ENCODE data around the gene DYNC2H1.

DYNC2H1 gene

GRCh38 chr11:103471546-103471945, 362.3 kb downstream of the DYNC2H1 start:
- no peaks in the 10 kb centered on the region for H3K27me3 ChIP-seq (ENCODE audit: insufficient read depth, low read length)
- no peaks in the 10 kb centered on the region for H3K9me3 ChIP-seq (ENCODE audit: insufficient read depth, low read depth, low read length)
- H3K36me3 ChIP-seq (ENCODE audit: insufficient read depth, low read depth, low read length) = no peaks in the 10 kb centered on the region
- H3K9ac ChIP-seq (ENCODE audit: low read depth, low read length) = no peak overlapping the region
- no peak overlapping the region for H3K27ac ChIP-seq (ENCODE audit: low read length)
- peaks cover 3% of the 10 kb centered on the region; the same call in 1 of the 2 replicates for H3K4me1 ChIP-seq (ENCODE audit: insufficient read depth, low read length)
- H3K4me3 ChIP-seq (ENCODE audit: low read length) = no peak overlapping the region

- H3K9me3 ChIP-seq (ENCODE audit: insufficient read depth, low read depth, low read length) = no peaks in the 10 kb centered on the region
- peaks cover 3% of the 10 kb centered on the region; the same call in 1 of the 2 replicates for H3K4me1 ChIP-seq (ENCODE audit: insufficient read depth, low read length)
- H3K4me3 ChIP-seq (ENCODE audit: low read length) = no peak overlapping the region
- no peak overlapping the region for H3K27ac ChIP-seq (ENCODE audit: low read length)
- H3K36me3 ChIP-seq (ENCODE audit: insufficient read depth, low read depth, low read length) = no peaks in the 10 kb centered on the region
- H3K27me3 ChIP-seq (ENCODE audit: insufficient read depth, low read length) = no peaks in the 10 kb centered on the region
- no peak overlapping the region for H3K9ac ChIP-seq (ENCODE audit: low read depth, low read length)
These were observed 367.6 kb downstream of the DYNC2H1 start for GRCh38 chr11:103476874-103477273.

- H3K4me1 ChIP-seq (ENCODE audit: insufficient read depth, low read length) = peaks cover 3% of the 10 kb centered on the region; the same call in 1 of the 2 replicates
- no peaks in the 10 kb centered on the region for H3K27me3 ChIP-seq (ENCODE audit: insufficient read depth, low read length)
- no peak overlapping the region for H3K4me3 ChIP-seq (ENCODE audit: low read length)
- H3K27ac ChIP-seq (ENCODE audit: low read length) = no peak overlapping the region
- H3K9me3 ChIP-seq (ENCODE audit: insufficient read depth, low read depth, low read length) = no peaks in the 10 kb centered on the region
- H3K36me3 ChIP-seq (ENCODE audit: insufficient read depth, low read depth, low read length) = no peaks in the 10 kb centered on the region
- H3K9ac ChIP-seq (ENCODE audit: low read depth, low read length) = no peak overlapping the region
These were observed 371.2 kb downstream of the DYNC2H1 start for GRCh38 chr11:103480421-103480820.

DNA sequence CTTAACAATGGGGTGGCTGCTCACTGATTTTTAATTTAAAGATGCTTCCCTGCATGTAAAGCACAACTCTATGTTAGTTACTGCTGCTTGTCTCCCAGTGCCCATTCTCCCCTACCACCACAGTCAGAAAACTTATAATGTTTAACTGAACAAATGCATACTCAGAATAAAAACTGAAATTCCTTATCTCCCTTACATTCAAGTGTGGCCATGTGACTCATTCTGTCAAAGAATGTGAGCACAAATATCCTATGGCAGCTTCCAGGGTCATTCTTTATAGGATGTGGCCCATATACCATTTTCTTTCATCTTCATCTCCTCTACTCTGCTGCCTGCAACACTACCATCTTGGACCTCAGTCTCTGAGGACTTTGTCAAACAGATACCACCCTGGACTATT, 374.8 kb downstream of the DYNC2H1 start:
- Histone ChIP-seq H3K4me1 (ENCODE audit: insufficient read depth, low read length) (no peaks in the 10 kb centered on the region; the same call in 1 of the 2 replicates), H3K9ac (ENCODE audit: low read depth, low read length) (no peak overlapping the region), H3K27ac (ENCODE audit: low read length) (no peak overlapping the region), H3K9me3 (ENCODE audit: insufficient read depth, low read depth, low read length) (no peaks in the 10 kb centered on the region), H3K27me3 (ENCODE audit: insufficient read depth, low read length) (no peaks in the 10 kb centered on the region), H3K36me3 (ENCODE audit: insufficient read depth, low read depth, low read length) (no peaks in the 10 kb centered on the region), H3K4me3 (ENCODE audit: low read length) (no peak overlapping the region)

GRCh38 chr11:103484545-103484944, 375.3 kb downstream of the DYNC2H1 start:
- H3K27me3 ChIP-seq (ENCODE audit: insufficient read depth, low read length) = no peaks in the 10 kb centered on the region
- H3K9ac ChIP-seq (ENCODE audit: low read depth, low read length) = no peak overlapping the region
- no peak overlapping the region for H3K4me3 ChIP-seq (ENCODE audit: low read length)
- H3K4me1 ChIP-seq (ENCODE audit: insufficient read depth, low read length) = no peaks in the 10 kb centered on the region; the same call in 1 of the 2 replicates
- no peak overlapping the region for H3K27ac ChIP-seq (ENCODE audit: low read length)
- H3K36me3 ChIP-seq (ENCODE audit: insufficient read depth, low read depth, low read length) = no peaks in the 10 kb centered on the region
- no peaks in the 10 kb centered on the region for H3K9me3 ChIP-seq (ENCODE audit: insufficient read depth, low read depth, low read length)

DNA sequence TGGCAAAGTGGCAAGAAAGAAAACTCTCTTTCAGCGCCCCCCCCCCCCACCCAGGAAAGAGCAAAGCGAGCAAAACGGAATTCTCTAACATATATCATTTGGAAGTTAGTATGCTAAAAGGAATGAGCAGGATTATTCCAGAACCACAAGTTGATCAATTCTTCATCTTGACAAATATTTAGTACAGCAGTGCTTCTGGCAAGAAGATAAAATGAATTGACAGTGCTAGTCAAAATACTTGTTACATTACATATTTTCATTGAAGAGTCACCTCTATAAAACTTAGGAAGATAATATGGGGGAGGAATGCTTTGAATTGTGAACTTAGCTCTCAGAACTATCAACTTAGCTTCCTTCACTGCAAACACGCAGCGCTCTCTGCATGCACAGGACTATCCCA, 377.4 kb downstream of the DYNC2H1 start:
- no peak overlapping the region for H3K27ac ChIP-seq (ENCODE audit: low read length)
- H3K36me3 ChIP-seq (ENCODE audit: insufficient read depth, low read depth, low read length) = no peaks in the 10 kb centered on the region
- peaks cover 3% of the 10 kb centered on the region; the same call in 1 of the 2 replicates for H3K4me1 ChIP-seq (ENCODE audit: insufficient read depth, low read length)
- no peaks in the 10 kb centered on the region for H3K27me3 ChIP-seq (ENCODE audit: insufficient read depth, low read length)
- H3K9ac ChIP-seq (ENCODE audit: low read depth, low read length) = no peak overlapping the region
- no peak overlapping the region for H3K4me3 ChIP-seq (ENCODE audit: low read length)
- H3K9me3 ChIP-seq (ENCODE audit: insufficient read depth, low read depth, low read length) = peaks cover 5% of the 10 kb centered on the region; the same call in 1 of the 2 replicates

DNA sequence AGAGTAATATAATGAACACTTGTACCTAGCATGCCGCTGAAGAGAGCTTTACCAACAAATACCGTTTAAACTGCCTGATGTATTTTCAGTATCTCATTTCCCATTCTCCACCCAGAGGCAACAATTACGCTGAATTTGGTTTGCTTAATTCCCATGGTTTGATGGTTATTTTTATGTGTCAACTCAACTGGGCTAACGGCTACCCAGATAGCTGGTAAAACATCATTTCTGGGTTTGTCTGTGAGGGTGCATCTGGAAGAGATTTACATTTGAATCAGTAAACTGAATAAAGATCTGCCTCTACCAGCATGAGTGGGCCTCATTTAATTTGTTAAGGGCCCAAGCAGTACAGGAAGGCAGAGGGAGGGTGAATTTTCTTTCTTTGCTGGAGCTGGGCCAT, 377.9 kb downstream of the DYNC2H1 start:
- Histone ChIP-seq H3K9me3 (ENCODE audit: insufficient read depth, low read depth, low read length) (peaks cover 5% of the 10 kb centered on the region; the same call in 1 of the 2 replicates), H3K27me3 (ENCODE audit: insufficient read depth, low read length) (no peaks in the 10 kb centered on the region), H3K4me1 (ENCODE audit: insufficient read depth, low read length) (peaks cover 6% of the 10 kb centered on the region; the same call in 1 of the 2 replicates), H3K27ac (ENCODE audit: low read length) (no peak overlapping the region), H3K4me3 (ENCODE audit: low read length) (no peak overlapping the region), H3K9ac (ENCODE audit: low read depth, low read length) (no peak overlapping the region), H3K36me3 (ENCODE audit: insufficient read depth, low read depth, low read length) (no peaks in the 10 kb centered on the region)

DNA sequence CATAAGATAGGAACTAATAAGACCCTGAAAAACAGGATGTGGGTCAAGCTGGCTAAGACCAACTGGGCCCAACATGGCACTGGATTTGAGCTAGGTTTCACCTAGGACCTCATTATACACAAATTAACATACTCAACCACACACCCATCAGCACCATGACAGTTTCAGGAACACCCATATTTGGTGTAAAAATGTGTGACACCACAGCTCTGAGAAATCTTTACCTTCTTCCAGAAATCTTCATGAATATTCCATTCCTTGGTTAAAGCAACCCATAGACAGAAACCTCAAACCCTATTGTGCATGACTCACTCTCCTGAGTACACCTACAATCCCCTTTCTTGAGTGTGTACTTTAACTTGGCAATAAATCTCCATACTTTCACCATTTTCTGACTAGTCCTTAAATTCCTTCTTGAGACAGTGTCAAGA, 378.8 kb downstream of the DYNC2H1 start:
- no peaks in the 10 kb centered on the region for H3K36me3 ChIP-seq (ENCODE audit: insufficient read depth, low read depth, low read length)
- peaks cover 5% of the 10 kb centered on the region; the same call in 1 of the 2 replicates for H3K9me3 ChIP-seq (ENCODE audit: insufficient read depth, low read depth, low read length)
- H3K4me1 ChIP-seq (ENCODE audit: insufficient read depth, low read length) = peaks cover 9% of the 10 kb centered on the region; the same call in 1 of the 2 replicates
- H3K27me3 ChIP-seq (ENCODE audit: insufficient read depth, low read length) = no peaks in the 10 kb centered on the region
- no peak overlapping the region for H3K27ac ChIP-seq (ENCODE audit: low read length)
- H3K9ac ChIP-seq (ENCODE audit: low read depth, low read length) = no peak overlapping the region
- H3K4me3 ChIP-seq (ENCODE audit: low read length) = no peak overlapping the region

GRCh38 chr11:103488579-103488978, 379.4 kb downstream of the DYNC2H1 start:
- Histone ChIP-seq H3K27me3 (ENCODE audit: insufficient read depth, low read length) (no peaks in the 10 kb centered on the region), H3K4me1 (ENCODE audit: insufficient read depth, low read length) (peaks cover 9% of the 10 kb centered on the region; the same call in 1 of the 2 replicates), H3K27ac (ENCODE audit: low read length) (no peak overlapping the region), H3K4me3 (ENCODE audit: low read length) (no peak overlapping the region), H3K9ac (ENCODE audit: low read depth, low read length) (no peak overlapping the region), H3K9me3 (ENCODE audit: insufficient read depth, low read depth, low read length) (peaks cover 5% of the 10 kb centered on the region; the same call in 1 of the 2 replicates), H3K36me3 (ENCODE audit: insufficient read depth, low read depth, low read length) (no peaks in the 10 kb centered on the region)

DNA sequence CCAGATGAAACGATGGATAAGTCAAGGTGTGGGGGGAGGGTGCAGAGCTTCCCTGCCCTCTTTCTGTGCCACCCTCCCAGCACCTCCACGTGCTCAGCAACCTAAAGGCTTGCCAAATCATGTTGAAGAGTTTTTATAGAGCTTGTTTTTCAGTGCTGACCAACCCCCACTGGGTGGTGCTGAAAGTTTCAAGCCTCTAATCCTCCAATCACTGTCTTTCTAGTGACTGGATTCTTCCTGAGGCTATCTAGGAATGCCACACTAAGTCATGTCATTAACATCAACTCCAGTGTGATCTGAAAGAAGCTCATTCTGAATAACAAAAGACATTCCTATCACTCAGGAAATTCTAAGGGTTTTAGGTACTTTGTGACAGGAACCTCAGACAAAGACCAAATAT, 382.6 kb downstream of the DYNC2H1 start:
- no peak overlapping the region for H3K9ac ChIP-seq (ENCODE audit: low read depth, low read length)
- no peak overlapping the region for H3K4me3 ChIP-seq (ENCODE audit: low read length)
- peaks cover 9% of the 10 kb centered on the region; the same call in 1 of the 2 replicates for H3K4me1 ChIP-seq (ENCODE audit: insufficient read depth, low read length)
- H3K27me3 ChIP-seq (ENCODE audit: insufficient read depth, low read length) = no peaks in the 10 kb centered on the region
- H3K27ac ChIP-seq (ENCODE audit: low read length) = no peak overlapping the region
- H3K9me3 ChIP-seq (ENCODE audit: insufficient read depth, low read depth, low read length) = peaks cover 5% of the 10 kb centered on the region; the same call in 1 of the 2 replicates
- no peaks in the 10 kb centered on the region for H3K36me3 ChIP-seq (ENCODE audit: insufficient read depth, low read depth, low read length)

GRCh38 chr11:103494491-103494890, 385.3 kb downstream of the DYNC2H1 start:
- Histone ChIP-seq H3K9me3 (ENCODE audit: insufficient read depth, low read depth, low read length) (peaks cover 5% of the 10 kb centered on the region; the same call in 1 of the 2 replicates), H3K27ac (ENCODE audit: low read length) (no peak overlapping the region), H3K9ac (ENCODE audit: low read depth, low read length) (no peak overlapping the region), H3K4me1 (ENCODE audit: insufficient read depth, low read length) (peaks cover 10% of the 10 kb centered on the region; the same call in 1 of the 2 replicates), H3K27me3 (ENCODE audit: insufficient read depth, low read length) (no peaks in the 10 kb centered on the region), H3K4me3 (ENCODE audit: low read length) (no peak overlapping the region), H3K36me3 (ENCODE audit: insufficient read depth, low read depth, low read length) (no peaks in the 10 kb centered on the region)

- Histone ChIP-seq H3K27ac (ENCODE audit: low read length) (no peak overlapping the region), H3K4me1 (ENCODE audit: insufficient read depth, low read length) (peaks cover 5% of the 10 kb centered on the region; the same call in 1 of the 2 replicates), H3K27me3 (ENCODE audit: insufficient read depth, low read length) (no peaks in the 10 kb centered on the region), H3K9ac (ENCODE audit: low read depth, low read length) (no peak overlapping the region), H3K36me3 (ENCODE audit: insufficient read depth, low read depth, low read length) (no peaks in the 10 kb centered on the region), H3K4me3 (ENCODE audit: low read length) (no peak overlapping the region), H3K9me3 (ENCODE audit: insufficient read depth, low read depth, low read length) (no peaks in the 10 kb centered on the region)
These were observed 388.0 kb downstream of the DYNC2H1 start for GRCh38 chr11:103497268-103497667.
